Left cardiac atrium (tissue), 4 donors: ENCODE measurements around the gene KLF12. TPM values are rescaled to one million over a fixed set of nuclear protein-coding genes. Genes with fewer than 3 reads are reported as not detected.

Experiments used
- ATAC-seq, 2 donors: fragments of 200-7000 bp; cut with Tn5 transposase; one replicate each; pipeline ENCODE4 v1.9.1; 2020; ENCODE audit warnings: mild to moderate bottlenecking in 2 of 2, moderate library complexity in 2 of 2
- DNase-seq: peaks from one replicate; pipeline ENCODE4 v3.0.0-alpha.2; 2020
- intact Hi-C, 2 donors: fragments of 100-400 bp; cut with DNase I; formaldehyde crosslinking; loops; one replicate each; pipeline versions ENCODE4 v1.14.1 to v1.15.1; 2022 to 2023
- long read RNA-seq: library from polyadenylated mRNA; unstranded; transcript quantifications from one replicate; pipeline ENCODE4 v2.0.0, GENCODE V29; 2021
- total RNA-seq, 2 donors: library from RNA; stranded (reverse); fragmentation: NEBNext Ultra II Directional; extraction: Animal tissue kit (Norgen Biotek cat#: 25700); gene quantifications; one replicate each; pipeline ENCODE4 v1.2.1, GENCODE V29; 2021
- donor health status: DM: no; HTN: yes; CAD: no.
- donor health status: DM: no; HTN: yes; CAD: no; lungs with severe emphysema.
- donor health status: DM: yes; HTN: yes; CAD: no.
- donor health status: Dilated cardiomyopathy.

Gene KLF12
- 10 to 100 TPM; 13.9 to 14.0 TPM for total RNA-seq
- long read RNA-seq, partial matches to known transcripts: 0 of 1 reads
- long read RNA-seq, other reads (novel, unspliced or antisense): 1 of 1 reads

GRCh38 chr13:74134221-74134776 is at the start of gene KLF12:
Gene KLF12, minus strand, starts transcription at chr13:74134404.
- ATAC-seq (peak; percentile 78 to 89), DNase-seq (peak; percentile 89)
- intact Hi-C loops: loop anchor here (5.0 to 10.0 kb wide), 2 partner anchors 69 to 297 kb away; no protein-coding TSS in a partner anchor

GRCh38 chr13:74182491-74182890 is 48.3 kb upstream of the KLF12 start:
- DNase-seq: no peak
- no peak for ATAC-seq
- intact Hi-C loops: no loop called here

- intact Hi-C loops: no loop called here
- no peak for ATAC-seq
- no peak for DNase-seq
Measured at GRCh38 chr13:74174810-74175209, 40.6 kb upstream of the KLF12 start.

- ATAC-seq: no peak
Measured at GRCh38 chr13:74173822-74174221, 39.6 kb upstream of the KLF12 start.

GRCh38 chr13:74171641-74172040 is 37.4 kb upstream of the KLF12 start:
- intact Hi-C loops: no loop called here
- no peak for DNase-seq
- ATAC-seq: no peak

More at GRCh38 chr13:74173822-74174221, 39.6 kb upstream of the KLF12 start:
- no peak for DNase-seq
- intact Hi-C loops: no loop called here

- intact Hi-C loops: no loop called here
- ATAC-seq (no peak), DNase-seq (no peak)
Measured at GRCh38 chr13:74169676-74170075, 35.5 kb upstream of the KLF12 start.

GRCh38 chr13:74168263-74168675 is 34.1 kb upstream of the KLF12 start:
- ATAC-seq (peak; percentile 50 to 59), DNase-seq (no peak)
- intact Hi-C loops: no loop called here

- ATAC-seq: peak in 1 of 2 donors; percentile 77
- no peak for DNase-seq
- intact Hi-C loops: no loop called here
Measured at GRCh38 chr13:74166261-74167004, 32.2 kb upstream of the KLF12 start.

GRCh38 chr13:74162782-74163181 is 28.6 kb upstream of the KLF12 start:
- intact Hi-C loops: no loop called here
- DNase-seq (no peak), ATAC-seq (no peak)

GRCh38 chr13:74162135-74162534 is 27.9 kb upstream of the KLF12 start:
- intact Hi-C loops: no loop called here
- DNase-seq: no peak
- no peak for ATAC-seq

- ATAC-seq (no peak), DNase-seq (no peak)
- intact Hi-C loops: no loop called here
Measured at GRCh38 chr13:74158571-74159352, 24.6 kb upstream of the KLF12 start.

GRCh38 chr13:74158028-74158427 is 23.8 kb upstream of the KLF12 start:
- no peak for ATAC-seq

GRCh38 chr13:74154981-74155380 is 20.8 kb upstream of the KLF12 start:
- ATAC-seq (no peak), DNase-seq (no peak)
- intact Hi-C loops: no loop called here

More at GRCh38 chr13:74158028-74158427, 23.8 kb upstream of the KLF12 start:
- DNase-seq: no peak
- intact Hi-C loops: no loop called here

GRCh38 chr13:74153316-74153715 is 19.1 kb upstream of the KLF12 start:
- no peak for ATAC-seq
- no peak for DNase-seq
- intact Hi-C loops: no loop called here

- intact Hi-C loops: no loop called here
- DNase-seq: no peak
- ATAC-seq: no peak
Measured at GRCh38 chr13:74151859-74152258, 17.7 kb upstream of the KLF12 start.

- DNase-seq (no peak), ATAC-seq (no peak)
- intact Hi-C loops: no loop called here
Measured at GRCh38 chr13:74148352-74148751, 14.1 kb upstream of the KLF12 start.

GRCh38 chr13:74145249-74145975 is 11.2 kb upstream of the KLF12 start:
- intact Hi-C loops: no loop called here
- peak in 1 of 2 donors; percentile 67 for ATAC-seq
- DNase-seq: no peak

- DNase-seq: no peak
- intact Hi-C loops: no loop called here
- no peak for ATAC-seq
Measured at GRCh38 chr13:74144269-74144668, 10.1 kb upstream of the KLF12 start.

- intact Hi-C loops: no loop called here
- ATAC-seq (no peak), DNase-seq (no peak)
Measured at GRCh38 chr13:74142257-74142656, 8.1 kb upstream of the KLF12 start.
